Cortex of kidney (tissue), 1 donor: Measurements from ENCODE around the gene CENATAC.
"Not testable (repeated sequence)": the region's sequence is repeated elsewhere in the genome, so short reads cannot be mapped to it uniquely, and the experiment has no call there.

Experiments
- DNase-seq: peaks from one replicate; lab custom pipeline; 2025; lab: John Stamatoyannopoulos, UW

CENATAC gene

DNA sequence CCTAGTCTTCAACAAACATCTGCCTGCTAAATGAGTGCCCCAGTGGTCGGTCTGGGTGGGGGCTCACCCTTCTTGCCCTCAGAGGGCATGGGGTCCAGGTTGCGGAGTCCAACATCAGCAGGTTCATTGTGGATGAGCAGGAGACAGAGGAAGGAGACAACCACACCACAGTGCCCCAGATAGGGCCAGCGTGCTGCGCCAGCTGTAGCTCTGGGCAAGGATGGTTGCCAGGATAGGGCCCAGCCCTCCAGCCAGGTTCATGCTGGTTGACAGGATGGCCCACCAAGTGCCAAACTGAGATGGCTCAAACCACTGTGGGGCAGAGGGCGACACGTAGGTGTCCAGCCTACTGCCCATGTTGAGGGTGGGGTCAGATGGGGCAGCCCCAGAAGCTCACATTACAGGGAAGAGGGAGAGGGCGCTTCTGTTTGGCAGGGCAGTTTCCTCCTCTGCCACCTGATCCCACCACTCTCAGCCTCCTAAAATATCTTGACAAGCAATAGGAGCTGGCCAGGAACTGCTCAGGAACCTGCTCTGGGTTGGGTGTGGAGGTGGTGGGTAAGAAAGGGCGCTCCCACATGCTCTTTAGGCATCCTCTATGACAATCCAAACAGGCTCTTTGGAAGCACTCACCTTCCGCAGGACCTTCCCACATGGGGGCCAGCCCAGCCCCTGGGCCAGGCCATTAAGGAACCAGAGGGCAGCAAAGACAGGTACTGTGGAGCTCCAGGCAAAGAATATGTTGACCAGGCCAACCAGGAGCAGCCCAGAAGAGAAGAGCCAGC, 29.8 kb downstream of the CENATAC start:
- DNase-seq: no peak

DNA sequence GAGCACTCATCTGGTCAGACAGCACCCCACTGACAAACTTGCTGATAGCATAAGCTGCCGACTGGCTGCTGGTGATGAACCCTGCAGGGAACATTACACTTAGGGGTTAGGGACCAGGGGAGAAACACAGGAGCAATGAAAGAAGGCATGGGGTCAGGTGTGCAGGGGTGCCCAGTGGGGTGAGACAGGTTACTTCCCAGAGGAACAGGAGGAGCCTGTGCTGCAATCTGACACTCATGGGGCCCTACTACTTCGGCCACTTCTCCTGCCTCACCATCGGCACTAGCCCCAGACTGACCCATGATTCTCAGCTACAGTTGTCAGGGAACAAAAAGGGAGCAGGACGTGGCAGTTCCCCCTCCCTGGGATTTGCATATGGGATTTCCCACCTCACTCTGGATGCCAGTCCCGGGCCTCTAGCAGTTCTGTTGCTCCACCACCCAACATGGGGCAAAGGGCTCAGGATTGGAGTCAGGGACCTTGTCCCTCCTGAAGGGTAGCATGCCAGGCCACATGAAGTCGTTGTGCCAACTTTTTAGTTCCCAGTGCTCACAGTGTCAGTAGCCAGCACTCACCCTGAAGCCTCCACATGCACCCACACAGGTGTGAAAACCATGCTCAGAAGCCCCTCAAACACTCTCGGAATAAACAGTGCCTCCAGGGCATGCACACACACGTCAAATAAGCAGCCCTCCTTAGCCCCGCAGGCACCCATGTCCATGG, 30.6 kb downstream of the CENATAC start:
- no peak for DNase-seq

DNA sequence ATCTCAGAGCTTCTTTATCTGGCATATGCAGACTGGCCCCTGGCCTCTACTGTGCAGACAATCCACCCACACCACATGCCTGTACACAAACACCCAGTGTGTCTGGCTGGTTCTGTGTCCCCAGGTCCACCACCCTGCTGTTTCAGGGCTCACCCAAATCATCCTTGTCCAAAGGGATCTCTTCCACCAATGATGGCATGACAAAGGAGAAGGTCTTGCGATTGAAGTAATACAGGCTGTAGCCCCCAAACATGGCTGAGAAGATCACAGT, 31.1 kb downstream of the CENATAC start:
- no peak for DNase-seq

DNA sequence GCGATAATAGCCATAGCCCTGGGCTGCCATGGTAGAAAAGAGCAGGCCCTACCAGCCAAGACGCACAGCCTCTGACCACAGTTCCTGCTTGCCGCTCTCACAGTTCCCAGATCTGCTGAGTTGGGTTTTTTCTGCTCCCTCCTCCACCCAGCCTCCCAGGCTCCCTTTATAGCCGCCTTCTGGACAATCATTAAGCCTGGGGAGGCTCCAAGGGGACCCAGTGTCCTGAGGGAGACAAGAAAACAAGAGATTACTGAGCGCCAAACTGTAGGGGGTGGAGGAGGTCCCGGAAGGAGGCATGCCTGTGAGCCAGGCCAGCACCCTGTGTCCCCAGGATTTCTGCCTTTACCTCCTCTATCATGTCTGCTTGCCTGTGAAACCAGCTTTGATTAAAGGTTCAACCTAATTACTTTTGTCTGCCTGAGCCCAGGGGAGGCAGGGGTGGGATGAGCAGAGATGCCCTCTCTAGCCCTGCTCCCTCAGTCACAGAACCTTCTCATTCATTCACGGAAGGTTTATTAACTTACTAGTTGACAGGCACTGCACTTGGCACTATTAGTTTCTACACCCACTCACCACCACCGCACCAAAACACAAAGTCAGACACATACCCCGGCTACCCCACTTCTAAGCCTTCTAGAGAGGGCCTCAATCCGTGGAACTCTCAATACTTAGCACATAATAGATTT, 31.5 kb downstream of the CENATAC start:
- no peak for DNase-seq

DNA sequence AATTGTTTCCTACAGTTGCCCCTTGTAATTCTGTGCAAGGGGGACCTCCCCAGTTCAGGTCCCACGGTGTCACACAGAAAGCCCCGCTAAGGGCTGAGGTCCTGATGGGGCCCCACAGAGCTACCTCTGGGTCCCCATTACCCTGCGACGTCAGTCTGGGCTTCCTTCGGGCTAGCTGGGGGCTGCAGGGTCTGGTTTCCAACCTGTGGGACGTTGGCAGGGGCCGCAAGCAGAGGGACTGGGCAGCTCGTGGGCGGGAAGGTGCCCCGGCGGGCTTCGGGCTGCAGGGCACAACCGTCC, 32.0 kb downstream of the CENATAC start:
- no peak for DNase-seq

DNA sequence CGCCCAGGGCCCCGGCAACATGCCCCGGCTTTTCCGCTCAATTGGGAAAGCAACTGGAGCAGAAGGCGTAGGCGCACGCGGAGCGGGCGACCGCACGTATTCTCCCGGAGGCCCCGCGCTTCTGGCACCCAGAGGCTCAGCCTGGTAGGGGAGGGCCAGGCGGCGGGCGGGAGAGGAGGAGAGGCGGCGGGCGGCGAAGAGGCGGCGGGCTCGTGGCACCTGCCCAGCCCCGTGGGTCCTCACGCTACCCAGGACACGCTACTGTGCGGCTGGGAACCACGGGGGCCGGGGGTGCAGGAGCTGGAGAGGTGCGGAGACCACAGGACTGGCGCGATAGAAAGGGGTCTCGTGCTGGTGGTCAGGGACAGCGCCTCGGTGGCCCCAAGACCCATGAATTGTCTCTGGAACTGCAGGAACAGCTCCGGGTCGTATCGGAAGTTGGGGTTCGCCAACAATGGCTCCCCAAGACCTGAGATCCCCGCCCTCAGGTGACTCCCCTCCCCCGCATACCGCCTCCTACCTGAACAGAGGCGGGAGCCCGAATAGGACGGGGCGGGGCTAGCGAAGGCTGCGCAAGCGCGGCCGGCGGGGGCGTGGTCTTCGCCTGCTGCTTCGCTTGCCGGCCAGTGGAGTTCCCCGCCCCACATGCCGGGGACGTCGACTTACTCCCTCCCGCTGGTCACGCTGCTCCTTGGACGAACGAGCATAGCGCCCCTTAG, 32.5 kb downstream of the CENATAC start, which contains the start of gene SLC37A4:
SLC37A4 (minus strand) TSS at position 549 of the 719 bp plus-strand sequence.
- peak; percentile 57 for DNase-seq

DNA sequence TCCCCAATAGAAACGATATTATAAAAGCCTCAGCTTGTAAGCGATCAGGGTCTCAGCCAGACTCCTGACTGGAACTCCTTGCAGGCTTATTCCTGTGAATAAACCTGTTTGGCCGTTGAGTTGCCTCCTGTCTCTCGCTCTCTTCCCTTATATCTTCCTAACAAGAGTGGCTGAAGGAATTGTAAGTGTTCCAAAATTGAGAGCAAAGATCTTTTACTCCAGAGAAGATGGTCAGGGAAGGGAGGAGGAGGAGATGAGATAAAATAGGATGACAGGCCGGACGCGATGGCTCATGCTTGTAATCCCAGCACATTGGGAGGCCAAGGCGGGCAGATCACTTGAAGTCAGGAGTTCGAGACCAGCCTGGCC, 34.0 kb downstream of the CENATAC start:
- no peak for DNase-seq

DNA sequence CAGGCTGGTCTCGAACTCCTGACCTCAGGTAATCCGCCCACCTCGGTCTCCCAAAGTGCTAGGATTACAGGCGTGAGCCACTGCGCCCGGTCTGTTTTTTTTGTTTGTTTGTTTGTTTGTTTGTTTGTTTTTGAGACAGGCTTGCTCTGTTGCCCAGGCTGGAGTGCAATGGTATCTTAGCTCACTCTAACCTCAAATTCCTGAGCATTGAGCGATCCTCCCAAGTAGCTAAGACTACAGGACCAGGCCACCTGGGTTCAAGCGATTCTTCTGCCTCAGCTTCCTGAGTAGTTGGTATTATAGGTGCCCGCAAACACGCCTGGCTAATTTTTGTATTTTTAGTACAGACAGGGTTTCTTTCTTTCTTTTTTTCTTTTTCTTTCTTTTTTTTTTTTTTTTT, 35.5 kb downstream of the CENATAC start:
- not testable (repeated sequence) for DNase-seq

DNA sequence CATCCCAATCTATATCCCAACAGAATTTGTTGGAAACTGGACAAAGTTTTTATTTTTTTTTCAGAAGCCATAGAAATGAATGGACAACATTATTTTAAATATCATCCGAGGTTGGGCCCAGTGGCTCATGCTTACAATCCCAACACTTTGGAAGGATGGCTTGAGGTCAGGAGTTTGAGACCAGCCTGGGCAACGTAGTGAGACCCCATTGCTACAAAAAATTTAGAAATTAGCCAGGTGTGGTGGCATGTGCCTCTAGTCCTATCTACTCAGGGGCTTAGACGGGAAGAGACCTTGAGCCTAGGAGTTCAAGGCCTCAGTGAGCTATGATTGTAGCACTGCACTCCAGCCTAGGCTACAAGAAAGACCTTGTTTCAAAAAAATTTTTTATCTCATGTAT, 36.9 kb downstream of the CENATAC start:
- no peak for DNase-seq

DNA sequence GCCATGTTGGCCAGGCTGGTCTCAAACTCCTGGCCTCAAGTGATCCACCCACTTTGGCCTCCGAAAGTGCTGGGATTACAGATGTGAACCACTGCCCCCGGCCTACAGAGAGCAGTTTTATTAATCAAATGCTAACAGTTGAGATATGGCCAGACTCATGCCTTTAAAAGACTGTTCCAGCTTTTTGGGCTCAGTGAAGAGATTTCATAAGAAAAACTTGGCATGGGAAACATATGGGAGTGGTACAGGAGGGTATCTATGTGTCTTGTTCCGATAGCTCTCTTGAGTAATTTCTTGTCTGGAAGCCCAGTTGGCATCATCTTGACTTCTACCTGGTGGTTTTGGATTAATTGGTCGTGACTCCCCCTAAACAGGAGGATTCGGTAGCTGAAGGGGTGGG, 40.9 kb downstream of the CENATAC start:
- DNase-seq: no peak

DNA sequence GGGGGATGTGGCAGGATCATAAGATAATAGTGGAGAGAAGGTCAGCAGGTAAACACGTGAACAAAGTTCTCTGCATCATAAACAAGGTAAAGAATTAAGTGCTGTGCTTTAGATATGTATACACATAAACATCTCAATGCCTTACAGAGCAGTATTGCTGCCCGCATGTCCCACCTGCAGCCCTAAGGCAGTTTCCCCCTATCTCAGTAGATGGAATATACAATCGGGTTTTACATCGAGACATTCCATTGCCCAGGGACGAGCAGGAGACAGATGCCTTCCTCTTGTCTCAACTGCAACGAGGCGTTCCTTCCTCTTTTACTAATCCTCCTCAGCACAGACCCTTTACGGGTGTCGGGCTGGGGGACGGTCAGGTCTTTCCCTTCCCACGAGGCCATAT, 41.5 kb downstream of the CENATAC start:
- not testable (repeated sequence) for DNase-seq

DNA sequence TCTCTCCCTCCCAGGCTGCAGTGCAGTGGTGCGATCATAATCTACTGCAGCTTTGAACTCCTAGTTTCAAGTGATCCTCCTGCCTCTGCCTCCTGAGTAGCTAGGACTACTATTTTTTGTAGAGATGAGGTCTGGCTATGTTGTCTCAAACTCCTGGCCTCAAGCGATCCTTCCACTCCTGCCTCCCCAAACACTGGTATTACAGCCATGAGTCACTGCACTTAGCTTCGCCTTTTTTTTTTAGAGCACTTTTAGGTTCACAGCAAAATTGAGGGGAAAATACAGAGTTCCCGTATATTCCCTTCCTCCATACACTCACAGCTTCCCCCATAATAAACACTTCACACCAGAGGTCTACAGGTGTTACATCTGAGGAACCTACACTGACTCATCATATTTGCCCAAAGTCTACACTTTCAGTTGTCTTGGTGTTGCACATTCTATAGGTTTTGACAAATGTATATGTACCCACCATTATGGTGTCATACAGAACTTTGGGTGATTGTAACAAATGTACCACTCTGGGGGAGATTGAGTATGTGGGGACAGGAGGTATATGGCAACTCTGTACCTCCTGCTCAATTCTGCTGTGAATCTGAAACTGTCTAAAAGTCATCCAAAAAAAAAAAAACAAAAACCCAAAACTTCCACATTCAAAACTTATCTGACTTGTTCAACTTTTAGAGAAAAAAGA, 44.0 kb downstream of the CENATAC start:
- DNase-seq: no peak

DNA sequence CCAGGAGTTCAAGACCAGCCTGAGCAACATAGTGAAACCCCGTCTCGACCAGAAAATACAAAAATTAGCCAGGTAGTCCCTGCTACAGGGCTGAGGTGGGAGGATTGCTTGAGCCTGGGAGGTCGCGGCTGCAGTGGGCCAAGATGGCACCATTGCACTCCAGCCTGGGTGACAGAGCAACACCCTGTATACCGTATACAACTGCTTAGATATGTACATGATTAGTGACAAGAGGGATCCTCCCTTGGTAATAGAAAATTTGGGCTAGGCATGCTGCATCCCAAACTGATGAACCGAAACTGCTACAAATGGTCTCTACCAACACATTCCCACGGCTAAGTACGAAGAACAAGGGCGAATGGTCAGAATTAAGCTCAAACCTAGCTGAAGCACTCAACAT, 45.0 kb downstream of the CENATAC start:
- no peak for DNase-seq

DNA sequence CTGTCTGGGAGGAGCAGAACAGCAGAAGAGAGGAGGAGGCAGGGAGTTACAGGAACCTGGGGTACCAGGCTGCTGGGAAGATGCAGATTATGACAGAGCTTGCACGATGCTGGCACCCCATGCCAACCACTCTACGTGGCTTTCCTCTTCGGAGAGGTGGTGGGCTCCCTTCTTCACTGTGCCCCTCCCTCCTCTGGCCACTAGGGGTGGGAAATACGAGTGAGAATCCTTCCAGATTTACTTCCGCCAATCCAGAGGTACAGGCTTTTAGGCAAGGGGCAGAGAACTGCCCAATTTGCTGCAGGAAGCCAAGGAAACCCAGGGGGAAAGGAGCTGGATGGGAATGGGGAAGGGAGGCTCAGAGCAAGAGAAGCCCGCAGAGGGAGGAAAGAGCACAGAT, 46.8 kb downstream of the CENATAC start:
- DNase-seq: no peak

DNA sequence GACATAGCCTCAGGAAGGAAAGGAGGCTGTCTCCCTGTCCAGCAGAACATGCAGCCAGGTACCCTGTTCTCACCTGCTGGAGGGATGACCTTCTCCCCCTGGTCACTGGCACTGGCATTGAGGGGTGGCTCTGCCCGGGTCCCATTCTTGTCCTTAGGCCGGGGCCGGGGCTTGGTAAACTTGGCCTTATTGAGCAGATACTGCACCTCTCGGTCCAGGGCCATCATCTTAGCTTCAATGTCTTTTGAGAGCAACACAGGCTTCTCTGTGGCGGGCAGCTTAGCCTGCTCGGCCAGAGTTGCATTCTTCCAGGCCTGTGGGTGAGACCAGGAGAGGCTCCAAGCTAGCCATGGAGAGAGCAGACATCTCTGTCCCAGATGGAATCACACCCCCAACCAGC, 48.6 kb downstream of the CENATAC start:
- DNase-seq: no peak

DNA sequence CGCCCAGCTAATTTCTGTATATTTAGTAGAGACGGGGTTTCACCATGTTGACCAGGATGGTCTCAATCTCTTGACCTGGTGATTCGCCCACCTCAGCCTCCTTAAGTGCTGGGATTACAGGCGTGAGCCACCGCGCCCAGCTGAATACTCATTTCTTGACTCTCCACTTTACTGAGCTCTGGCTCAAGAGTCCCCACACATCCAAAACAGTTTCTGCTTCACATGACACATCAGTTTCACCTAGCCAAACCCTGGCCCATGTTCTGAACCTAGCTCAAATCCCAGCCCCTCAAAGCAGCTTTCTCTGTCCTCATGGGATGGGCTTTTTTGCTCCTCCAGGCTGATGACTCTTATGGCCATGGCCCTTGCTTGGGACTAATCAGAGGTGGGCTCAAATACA, 49.3 kb downstream of the CENATAC start:
- no peak for DNase-seq

DNA sequence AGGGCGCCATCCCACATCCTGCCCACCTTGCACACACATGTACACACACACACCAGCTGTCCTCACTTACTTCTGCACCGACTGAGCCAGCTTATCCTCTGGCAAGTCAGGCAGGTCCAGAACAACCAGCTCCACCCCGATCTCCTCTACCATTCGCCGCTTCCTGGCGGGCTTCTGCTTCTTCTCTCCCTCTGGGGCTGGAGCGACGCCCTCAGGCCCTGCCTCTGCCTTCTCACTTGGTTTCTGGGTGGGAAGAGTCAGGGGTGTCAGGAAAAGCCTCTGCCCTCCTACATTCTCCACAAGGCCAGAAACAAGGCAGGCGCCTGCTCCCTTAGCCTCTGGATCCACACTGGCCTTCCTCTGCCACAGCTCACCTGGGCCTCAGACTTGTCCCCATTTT, 50.7 kb downstream of the CENATAC start:
- DNase-seq: no peak

DNA sequence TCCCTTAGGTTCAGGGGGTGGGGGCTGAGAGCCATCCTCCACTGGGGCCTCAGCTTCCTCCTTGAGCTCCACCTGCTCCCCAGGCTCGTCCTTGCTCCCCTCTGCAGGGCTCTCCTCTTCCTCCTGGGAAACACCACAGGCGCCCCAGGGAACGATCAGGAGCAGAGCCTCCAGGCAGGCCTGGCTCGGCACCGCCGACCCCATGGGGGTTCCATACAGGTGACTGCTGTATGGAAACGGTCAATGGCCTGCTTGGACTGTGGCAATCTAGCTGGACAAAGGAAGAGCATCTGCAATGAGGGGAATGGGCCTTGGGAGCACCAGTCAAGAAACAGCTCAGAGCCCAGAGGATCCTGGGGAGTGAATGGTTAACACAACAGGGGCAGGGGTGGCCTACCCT, 51.1 kb downstream of the CENATAC start:
- no peak for DNase-seq

DNA sequence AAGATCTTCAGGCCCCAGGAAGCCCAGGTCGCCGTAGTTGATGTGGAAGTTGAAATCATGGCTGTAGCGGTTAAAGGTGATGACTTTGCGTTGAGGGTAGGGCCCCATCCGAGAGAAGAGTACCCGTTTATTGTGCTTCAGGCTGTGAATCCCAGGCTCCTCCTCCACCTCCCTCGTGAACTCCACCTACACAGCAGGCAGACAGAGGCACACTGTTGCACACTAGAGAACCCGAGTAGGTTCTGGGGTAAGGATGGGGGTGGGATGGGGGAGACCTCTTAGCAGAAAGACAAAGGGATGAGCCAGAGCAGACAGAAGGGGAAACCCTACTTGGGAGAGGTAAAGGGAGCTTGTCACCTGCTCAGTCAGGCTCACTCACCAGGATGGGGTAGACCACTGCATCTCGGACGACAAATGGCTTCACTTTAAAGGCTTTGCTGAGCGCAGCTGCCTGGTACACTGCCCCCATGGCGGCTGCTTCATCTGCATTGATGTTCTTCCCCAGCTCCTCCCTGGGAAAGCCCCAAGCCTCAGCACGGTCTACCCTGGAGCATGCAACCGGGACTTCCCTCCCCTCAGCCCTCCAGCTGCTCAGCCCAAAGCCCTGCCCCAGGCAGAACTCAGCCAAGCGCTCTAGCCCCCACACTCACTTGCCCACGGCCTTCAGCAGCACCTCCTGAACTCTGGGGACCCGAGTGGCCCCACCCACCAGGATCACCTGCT, 53.7 kb downstream of the CENATAC start:
- no peak for DNase-seq

DNA sequence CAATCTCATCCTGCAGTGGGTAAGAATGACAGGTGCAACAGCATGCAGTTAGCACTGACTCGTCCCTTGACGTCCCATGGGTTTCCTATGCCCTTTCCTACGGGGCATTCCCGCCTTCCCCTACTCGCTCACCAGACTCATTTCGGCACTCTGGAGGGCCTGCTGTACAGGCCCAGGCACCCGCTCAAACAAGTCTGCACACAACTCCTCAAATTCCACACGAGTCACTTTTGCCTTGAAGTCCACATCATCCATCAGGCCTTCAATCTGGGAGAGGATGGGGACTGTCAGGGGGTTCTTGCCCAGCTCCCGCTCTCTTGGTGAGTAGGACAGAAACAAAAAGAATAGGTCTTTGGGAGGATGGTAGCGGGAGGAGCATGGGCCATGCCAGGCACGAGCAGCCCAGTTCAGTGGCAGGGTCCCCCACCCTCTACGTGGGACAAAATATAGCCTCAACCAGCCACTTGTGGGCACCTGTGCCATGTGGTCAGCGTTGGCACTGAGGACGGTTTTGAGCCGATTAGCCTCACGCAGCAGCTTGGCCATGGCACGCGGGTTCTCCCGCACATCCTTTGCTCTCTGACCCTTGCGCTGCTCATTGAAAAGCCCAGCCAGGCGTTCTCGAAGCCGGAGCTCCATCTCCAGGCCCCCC, 54.4 kb downstream of the CENATAC start:
- DNase-seq: no peak

DNA sequence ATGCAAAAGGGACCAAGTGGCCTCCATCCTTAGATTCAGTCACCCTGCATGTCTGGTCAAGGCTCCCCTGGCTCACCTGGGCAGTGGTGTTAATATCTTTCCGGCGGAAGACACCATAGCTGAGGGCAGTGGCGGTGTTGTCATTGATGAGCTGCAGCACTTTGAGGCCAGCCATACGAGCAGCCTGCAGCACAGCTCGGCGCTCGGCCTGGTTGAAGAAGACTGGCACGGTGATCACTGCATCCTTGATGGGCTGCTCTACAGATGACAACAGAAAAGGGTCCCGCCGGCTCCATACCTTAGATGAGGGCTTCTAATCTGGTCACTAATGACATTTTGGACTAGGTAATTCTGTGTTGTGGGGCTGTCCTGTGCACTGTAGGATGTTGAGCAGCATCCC, 56.5 kb downstream of the CENATAC start:
- DNase-seq: no peak
